Endothelial cell of umbilical vein (primary cell): ENCODE measurements around the gene GGT7. TPM values are rescaled to one million over a fixed set of nuclear protein-coding genes. Genes with fewer than 3 reads are reported as not detected.

ENCODE experiments used
- BruUV-seq: library from RNA; stranded (reverse); fragments of 400-500 nt; replicated peaks from 2 replicates; lab custom pipeline; 2021; lab: Mats Ljungman, UMichigan
- CTCF ChIA-PET: fragments of 300-600, 350-600 bp; sonication (Branson Sonifier 250); formaldehyde crosslinking; loops from one replicate; lab custom pipeline; 2021; ENCODE audit warnings: antibody characterized with exemption, inconsistent platforms; lab: Charles Lee
- POLR2A ChIA-PET: fragments of 300-600, 350-600 bp; sonication (Branson Sonifier 250); formaldehyde crosslinking; loops from one replicate; lab custom pipeline; 2021; ENCODE audit warnings: antibody characterized with exemption, inconsistent platforms; lab: Charles Lee
- DNase-seq: peaks from one replicate; pipeline ENCODE4 v3.0.0-alpha.2; 2011; ENCODE audit warnings: low read depth, low spot score
- FAIRE-seq: peaks from 2 replicates; lab custom pipeline; 2011; peaks lifted over from hg19 to GRCh38; lab: Jason Lieb, UNC
- H2AFZ ChIP-seq: 2 replicates; pipeline ENCODE4 v1.6.0; 2012; ENCODE audit warnings: low read depth, low read length, control low read depth, inconsistent platforms
- H3K27ac ChIP-seq: 2 replicates; pipeline ENCODE4 v1.5.1; 2011; ENCODE audit warnings: low read depth, mild to moderate bottlenecking, control low read depth, low read length, moderate library complexity; ENCODE audit not compliant: insufficient read depth
- H3K27me3 ChIP-seq, 2 experiments: 2 replicates each; pipeline versions ENCODE4 v1.6.0 to v1.6.1; 2011; ENCODE audit warnings: low read length in 2 of 2, mixed read lengths in 1 of 2; ENCODE audit not compliant: control insufficient read depth in 2 of 2, insufficient read depth in 2 of 2
- H3K36me3 ChIP-seq, 2 experiments: 2 replicates in 1 of 2; 3 replicates in 1 of 2; pipeline ENCODE4 v1.5.1; 2011; ENCODE audit warnings: low read length in 2 of 2, mild to moderate bottlenecking in 1 of 2, moderate library complexity in 1 of 2; ENCODE audit not compliant: control insufficient read depth in 2 of 2, insufficient read depth in 2 of 2; ENCODE audit errors: extremely low read depth in 1 of 2
- H3K4me1 ChIP-seq: 3 replicates; pipeline ENCODE4 v1.5.1; 2011; ENCODE audit warnings: mild to moderate bottlenecking, low read length; ENCODE audit not compliant: control insufficient read depth, insufficient read depth; ENCODE audit errors: extremely low read depth
- H3K4me2 ChIP-seq: 2 replicates; pipeline ENCODE4 v1.6.1; 2011; ENCODE audit warnings: low read length, control low read depth, mixed read lengths; ENCODE audit not compliant: insufficient read depth
- H3K4me3 ChIP-seq, 3 experiments: fragments of 200-600 bp in 1 of 3; sonication (generic), shearing (Covaris generic) in 1 of 3; replicated peaks in 1 of 3; 2 replicates each; pipeline ENCODE4 v1.5.1; 2011 to 2016; ENCODE audit warnings: control low read depth in 3 of 3, low read length in 3 of 3, mild to moderate bottlenecking in 2 of 3, inconsistent platforms in 1 of 3, low read depth in 1 of 3, moderate library complexity in 1 of 3; ENCODE audit not compliant: insufficient read depth in 1 of 3
- H3K79me2 ChIP-seq: 2 replicates; pipeline ENCODE4 v1.6.0; 2012; ENCODE audit warnings: low read length, inconsistent platforms; ENCODE audit not compliant: control insufficient read depth, insufficient read depth
- H3K9ac ChIP-seq: replicated peaks from 2 replicates; pipeline ENCODE3; 2011; ENCODE audit warnings: low read length, control low read depth; ENCODE audit not compliant: insufficient read depth; ENCODE audit errors: extremely low read depth
- H3K9me1 ChIP-seq: replicated peaks from 3 replicates; pipeline ENCODE4 v1.6.0; 2011; ENCODE audit warnings: mild to moderate bottlenecking, low read length; ENCODE audit not compliant: control insufficient read depth, insufficient read depth; ENCODE audit errors: extremely low read depth
- H3K9me3 ChIP-seq: replicated peaks from 2 replicates; pipeline ENCODE4 v1.5.1; 2012; ENCODE audit warnings: low read length, inconsistent platforms; ENCODE audit not compliant: control insufficient read depth, insufficient read depth
- H4K20me1 ChIP-seq: replicated peaks from 2 replicates; pipeline ENCODE3; 2011; ENCODE audit warnings: mild to moderate bottlenecking, low read length; ENCODE audit not compliant: control insufficient read depth, insufficient read depth; ENCODE audit errors: extremely low read depth
- EZH2 ChIP-seq: IDR thresholded peaks from 2 replicates; pipeline ENCODE4 v1.6.1; 2012; ENCODE audit warnings: borderline replicate concordance, low read depth, mild to moderate bottlenecking, moderate library complexity, low read length, inconsistent platforms; ENCODE audit not compliant: severe bottlenecking
- FOS ChIP-seq: IDR thresholded peaks from 2 replicates; pipeline ENCODE4 v1.6.1; 2011; ENCODE audit warnings: mild to moderate bottlenecking, low read length, moderate library complexity, borderline replicate concordance; ENCODE audit not compliant: insufficient read depth
- GATA2 ChIP-seq: IDR thresholded peaks from 2 replicates; pipeline ENCODE4 v1.7.0; 2011; ENCODE audit warnings: low read depth, mild to moderate bottlenecking, moderate library complexity, mixed read lengths, low read length; ENCODE audit not compliant: insufficient read length, insufficient read depth
- JUN ChIP-seq: IDR thresholded peaks from 2 replicates; pipeline ENCODE4 v1.6.1; 2011; ENCODE audit warnings: borderline replicate concordance, low read depth; ENCODE audit not compliant: insufficient read length, insufficient read depth
- MAX ChIP-seq: IDR thresholded peaks from 2 replicates; pipeline ENCODE4 v1.6.1; 2011; ENCODE audit not compliant: insufficient read depth, insufficient read length
- MYC ChIP-seq: IDR thresholded peaks from one replicate; pipeline ENCODE4 v1.6.1; 2011; ENCODE audit warnings: mild to moderate bottlenecking, low read depth, low read length
- POLR2A ChIP-seq: IDR thresholded peaks from 2 replicates; pipeline ENCODE4 v1.6.1; 2012; ENCODE audit warnings: low read depth, mild to moderate bottlenecking, control low read depth, low read length
- POLR2AphosphoS5 ChIP-seq: IDR thresholded peaks from 2 replicates; pipeline ENCODE4 v1.6.1; 2012; ENCODE audit warnings: low read depth, mild to moderate bottlenecking, control low read depth, low read length, moderate library complexity; ENCODE audit not compliant: insufficient read depth
- dilution Hi-C: fragments of 300-500 bp; cut with MboI; formaldehyde crosslinking; loops from one replicate; pipeline ENCODE4 v1.15.0; 2019; ENCODE audit warnings: low sequenced_read_pairs; ENCODE audit not compliant: extremely low pct_ligation_motif_present
- intact Hi-C: fragments of 100-400 bp; cut with micrococcal nuclease; formaldehyde crosslinking; loops from one replicate; pipeline ENCODE4 v1.10.0; 2022
- polyA plus RNA-seq, 4 experiments: library from polyadenylated mRNA; depleted of rRNA in 3 of 4; stranded (reverse) in 3 of 4; unstranded in 1 of 4; fragments of >200 nt; gene quantifications; 2 replicates each; pipeline versions ENCODE4 v1.2.1 to v1.2.3, GENCODE V29; 2011 to 2012; ENCODE audit warnings: missing spikeins in 1 of 4
- total RNA-seq: library from RNA; stranded (reverse); gene quantifications from 2 replicates; pipeline ENCODE4 v1.2.3, GENCODE V29; 2021
- TF ChIP-seq, protein P1 (sequence below), 2 donors: IDR thresholded peaks; 1 replicate in 1 of 2; 2 replicates in 1 of 2; pipeline ENCODE4 v1.5.1; 2011; ENCODE audit warnings: low read length in 2 of 2, mild to moderate bottlenecking in 2 of 2, moderate library complexity in 2 of 2, control low read depth in 1 of 2, inconsistent platforms in 1 of 2, low read depth in 1 of 2; ENCODE audit not compliant: insufficient read depth in 1 of 2; ENCODE audit errors: extremely low read depth in 1 of 2

Gene GGT7
- total and polyA plus RNA-seq, 2 donors (not counting 3 experiments of a cell fraction or from before 2014, with no cell fraction given): 4.1 to 5.0 TPM

GRCh38 chr20:34806255-34806654 lies 66.4 kb downstream of the GGT7 start:
- Histone ChIP-seq H3K27ac (no peak overlapping the region), H2AFZ (no peak overlapping the region), H3K79me2 (peaks cover 49% of the 10 kb centered on the region), H3K9ac (no peak overlapping the region), H3K9me3 (no peaks in the 10 kb centered on the region), H3K4me1 (no peaks in the 10 kb centered on the region), H3K9me1 (no peaks in the 10 kb centered on the region), H3K27me3 (no peaks in the 10 kb centered on the region), H3K4me3 (no peak overlapping the region), H4K20me1 (no peaks in the 10 kb centered on the region), H3K36me3 (no peaks in the 10 kb centered on the region), H3K4me2 (no peak overlapping the region)
- no TSS peak for BruUV-seq
- CTCF ChIA-PET: interaction anchor here (1.0 to 1.1 kb wide), 2 partner anchors 9 to 37 kb away, joined by 3 to 5 read pairs; no protein-coding TSS in a partner anchor
- dilution Hi-C loops: no loop called here
- DNase-seq: peak; percentile 14
- no peak for TF ChIP-seq POLR2A
- TF ChIP-seq GATA2: no peak
- TF ChIP-seq, protein P1, sequence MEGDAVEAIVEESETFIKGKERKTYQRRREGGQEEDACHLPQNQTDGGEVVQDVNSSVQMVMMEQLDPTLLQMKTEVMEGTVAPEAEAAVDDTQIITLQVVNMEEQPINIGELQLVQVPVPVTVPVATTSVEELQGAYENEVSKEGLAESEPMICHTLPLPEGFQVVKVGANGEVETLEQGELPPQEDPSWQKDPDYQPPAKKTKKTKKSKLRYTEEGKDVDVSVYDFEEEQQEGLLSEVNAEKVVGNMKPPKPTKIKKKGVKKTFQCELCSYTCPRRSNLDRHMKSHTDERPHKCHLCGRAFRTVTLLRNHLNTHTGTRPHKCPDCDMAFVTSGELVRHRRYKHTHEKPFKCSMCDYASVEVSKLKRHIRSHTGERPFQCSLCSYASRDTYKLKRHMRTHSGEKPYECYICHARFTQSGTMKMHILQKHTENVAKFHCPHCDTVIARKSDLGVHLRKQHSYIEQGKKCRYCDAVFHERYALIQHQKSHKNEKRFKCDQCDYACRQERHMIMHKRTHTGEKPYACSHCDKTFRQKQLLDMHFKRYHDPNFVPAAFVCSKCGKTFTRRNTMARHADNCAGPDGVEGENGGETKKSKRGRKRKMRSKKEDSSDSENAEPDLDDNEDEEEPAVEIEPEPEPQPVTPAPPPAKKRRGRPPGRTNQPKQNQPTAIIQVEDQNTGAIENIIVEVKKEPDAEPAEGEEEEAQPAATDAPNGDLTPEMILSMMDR (IDR thresholded peaks at IDR 0.05; ENCODE audit: extremely low read depth in 1 of 2, insufficient read depth in 1 of 2, low read depth in 1 of 2, low read length in 2 of 2): no peak
- no peak for TF ChIP-seq MYC
- TF ChIP-seq MAX: no peak
- TF ChIP-seq JUN: no peak
- no peak for TF ChIP-seq POLR2AphosphoS5
- no peak for TF ChIP-seq EZH2
- no peak for TF ChIP-seq FOS
- no peak for FAIRE-seq
- intact Hi-C loops: no loop called here
- POLR2A ChIA-PET: no interaction called here
